ENCODE measurements around the gene AP2A2. TPM values are rescaled to one million over a fixed set of nuclear protein-coding genes. Genes with fewer than 3 reads are reported as not detected.

The AP2A2 gene
- total RNA-seq, 2 experiments from 2014 or later, result 36.3 to 52.2 TPM

GRCh38 chr11:1047595-1048156 is 122.0 kb downstream of the AP2A2 start:
- peaks cover 4% of the 10 kb centered on the region for H3K27me3 Mint-ChIP-seq
- H3K36me3 Mint-ChIP-seq, result no peaks in the 10 kb centered on the region
- DNase-seq (no peak), ATAC-seq (no peak)
- H3K4me1 Mint-ChIP-seq, result no peaks in the 10 kb centered on the region
- no peak overlapping the region for H3K4me3 Mint-ChIP-seq
- CTCF ChIA-PET, result interaction anchor here (1.2 kb wide), 1 partner anchor 199 kb away, joined by 4 read pairs; no protein-coding TSS in a partner anchor
- no peaks in the 10 kb centered on the region for H3K9me3 Mint-ChIP-seq (ENCODE audit: low read depth)
- H3K27ac Mint-ChIP-seq, result no peak overlapping the region

GRCh38 chr11:1048375-1049070 is 122.9 kb downstream of the AP2A2 start:
- CTCF ChIA-PET, result interaction anchor here (1.2 kb wide), 1 partner anchor 199 kb away, joined by 4 read pairs; no protein-coding TSS in a partner anchor
- peaks cover 4% of the 10 kb centered on the region for H3K27me3 Mint-ChIP-seq
- no peak overlapping the region for H3K4me3 Mint-ChIP-seq
- no peaks in the 10 kb centered on the region for H3K4me1 Mint-ChIP-seq
- DNase-seq, result no peak
- ATAC-seq, result no peak
- H3K36me3 Mint-ChIP-seq, result no peaks in the 10 kb centered on the region
- no peak overlapping the region for H3K27ac Mint-ChIP-seq
- no peaks in the 10 kb centered on the region for H3K9me3 Mint-ChIP-seq (ENCODE audit: low read depth)

- ATAC-seq, result no peak
- Mint-ChIP-seq H3K36me3 (no peaks in the 10 kb centered on the region), H3K27ac (no peak overlapping the region), H3K4me1 (no peaks in the 10 kb centered on the region), H3K27me3 (peaks cover 4% of the 10 kb centered on the region), H3K9me3 (ENCODE audit: low read depth) (no peaks in the 10 kb centered on the region), H3K4me3 (no peak overlapping the region)
- no peak for DNase-seq
- CTCF ChIA-PET, result interaction anchor here (1.1 to 3.4 kb wide), 2 partner anchors 155 to 200 kb away, joined by 4 to 41 read pairs; no protein-coding TSS in a partner anchor
Measured at GRCh38 chr11:1049071-1049405, 123.4 kb downstream of the AP2A2 start.

GRCh38 chr11:1049431-1049891 is 123.8 kb downstream of the AP2A2 start:
- no peak for ATAC-seq
- CTCF ChIA-PET, result interaction anchor here (1.1 to 3.4 kb wide), 3 partner anchors 156 to 201 kb away, joined by 4 to 41 read pairs (median 6); no protein-coding TSS in a partner anchor
- no peaks in the 10 kb centered on the region for H3K9me3 Mint-ChIP-seq (ENCODE audit: low read depth)
- peaks cover 4% of the 10 kb centered on the region for H3K27me3 Mint-ChIP-seq
- H3K27ac Mint-ChIP-seq, result no peak overlapping the region
- no peak overlapping the region for H3K4me3 Mint-ChIP-seq
- no peaks in the 10 kb centered on the region for H3K36me3 Mint-ChIP-seq
- H3K4me1 Mint-ChIP-seq, result no peaks in the 10 kb centered on the region
- DNase-seq, result no peak

GRCh38 chr11:1049911-1050580 is 124.4 kb downstream of the AP2A2 start:
- CTCF ChIA-PET, result interaction anchor here (0.8 to 3.4 kb wide), 7 partner anchors 9 to 224 kb away, joined by 3 to 41 read pairs (median 6); partner anchors contain the start of gene CHID1
- Mint-ChIP-seq H3K36me3 (no peaks in the 10 kb centered on the region), H3K27me3 (peaks cover 4% of the 10 kb centered on the region), H3K4me1 (no peaks in the 10 kb centered on the region), H3K9me3 (ENCODE audit: low read depth) (no peaks in the 10 kb centered on the region), H3K4me3 (no peak overlapping the region), H3K27ac (no peak overlapping the region)
- ATAC-seq (no peak), DNase-seq (no peak)

- Mint-ChIP-seq H3K27me3 (peaks cover 4% of the 10 kb centered on the region), H3K27ac (no peak overlapping the region), H3K4me3 (no peak overlapping the region), H3K36me3 (no peaks in the 10 kb centered on the region), H3K9me3 (ENCODE audit: low read depth) (no peaks in the 10 kb centered on the region), H3K4me1 (no peaks in the 10 kb centered on the region)
- DNase-seq, result peak; percentile 78
- ATAC-seq, result peak; percentile 98
- CTCF ChIA-PET, result interaction anchor here (0.8 to 3.4 kb wide), 12 partner anchors 10 to 324 kb away, joined by 3 to 41 read pairs (median 4); partner anchors contain the start of gene CHID1
Measured at GRCh38 chr11:1050581-1051355, 125.1 kb downstream of the AP2A2 start.

GRCh38 chr11:1051356-1052132 is 125.9 kb downstream of the AP2A2 start:
- ATAC-seq, result no peak
- no peaks in the 10 kb centered on the region for H3K9me3 Mint-ChIP-seq (ENCODE audit: low read depth)
- DNase-seq, result no peak
- H3K36me3 Mint-ChIP-seq, result no peaks in the 10 kb centered on the region
- CTCF ChIA-PET, result interaction anchor here (0.9 to 3.4 kb wide), 11 partner anchors 10 to 325 kb away, joined by 3 to 41 read pairs (median 4); partner anchors contain the start of gene CHID1
- H3K4me3 Mint-ChIP-seq, result no peak overlapping the region
- H3K27me3 Mint-ChIP-seq, result no peaks in the 10 kb centered on the region
- no peak overlapping the region for H3K27ac Mint-ChIP-seq
- H3K4me1 Mint-ChIP-seq, result no peaks in the 10 kb centered on the region

- Mint-ChIP-seq H3K9me3 (ENCODE audit: low read depth) (no peaks in the 10 kb centered on the region), H3K4me1 (no peaks in the 10 kb centered on the region), H3K4me3 (no peak overlapping the region), H3K36me3 (no peaks in the 10 kb centered on the region), H3K27ac (no peak overlapping the region), H3K27me3 (no peaks in the 10 kb centered on the region)
- DNase-seq (no peak), ATAC-seq (no peak)
- CTCF ChIA-PET, result interaction anchor here (0.9 to 3.4 kb wide), 8 partner anchors 10 to 326 kb away, joined by 3 to 41 read pairs (median 6); no protein-coding TSS in a partner anchor
Measured at GRCh38 chr11:1052133-1053011, 126.7 kb downstream of the AP2A2 start.

- Mint-ChIP-seq H3K36me3 (no peaks in the 10 kb centered on the region), H3K4me1 (no peaks in the 10 kb centered on the region), H3K27ac (no peak overlapping the region), H3K9me3 (ENCODE audit: low read depth) (no peaks in the 10 kb centered on the region), H3K4me3 (no peak overlapping the region), H3K27me3 (no peaks in the 10 kb centered on the region)
- CTCF ChIA-PET, result interaction anchor here (1.3 to 2.1 kb wide), 2 partner anchors 11 to 205 kb away, joined by 3 to 7 read pairs; no protein-coding TSS in a partner anchor
- DNase-seq (no peak), ATAC-seq (no peak)
Measured at GRCh38 chr11:1053121-1053901, 127.6 kb downstream of the AP2A2 start.

GRCh38 chr11:1054143-1055108 is 128.8 kb downstream of the AP2A2 start:
- CTCF ChIA-PET, result interaction anchor here (1.3 to 2.1 kb wide), 2 partner anchors 12 to 206 kb away, joined by 3 to 7 read pairs; no protein-coding TSS in a partner anchor
- Mint-ChIP-seq H3K36me3 (no peaks in the 10 kb centered on the region), H3K4me1 (no peaks in the 10 kb centered on the region), H3K4me3 (no peak overlapping the region), H3K27me3 (peaks cover 2% of the 10 kb centered on the region), H3K9me3 (ENCODE audit: low read depth) (no peaks in the 10 kb centered on the region), H3K27ac (no peak overlapping the region)
- DNase-seq (no peak), ATAC-seq (no peak)

Data from activated CD8-positive, alpha-beta memory T cell treated with anti-CD3 and anti-CD28 coated beads, Interleukin-2, amount 10 ng/mL, durations not matched to agents 7 days and 5 days (primary cell).